GM12875 (cell line): ENCODE data around the gene ERMAP.
A peak's percentile ranks its signal among the peaks of the same experiment; 100 is the strongest.
"Not testable (repeated sequence)": the region's sequence is repeated elsewhere in the genome, so short reads cannot be mapped to it uniquely, and the experiment has no call there.

Source experiments
- H3K4me3 ChIP-seq: one replicate; pipeline ENCODE4 v1.5.1; 2011; ENCODE audit warnings: low read depth, low read length, control low read depth
- CTCF ChIP-seq: IDR thresholded peaks from 2 replicates; pipeline ENCODE4 v1.5.1; 2011; ENCODE audit warnings: low read depth, mild to moderate bottlenecking, control low read depth, inconsistent platforms, low read length, moderate library complexity, borderline replicate concordance; ENCODE audit not compliant: insufficient read depth

Gene ERMAP

GRCh38 chr1:42853116-42853884 is 36.4 kb downstream of the ERMAP start:
- no peak overlapping the region for H3K4me3 ChIP-seq
- TF ChIP-seq CTCF: no peak

- H3K4me3 ChIP-seq: not testable (repeated sequence)
Observed at GRCh38 chr1:42856554-42856953, 39.6 kb downstream of the ERMAP start.

GRCh38 chr1:42859366-42859765 is 42.4 kb downstream of the ERMAP start:
- not testable (repeated sequence) for H3K4me3 ChIP-seq

- peak; percentile 9; the same call in 1 of the 2 replicates for TF ChIP-seq CTCF
- no peak overlapping the region for H3K4me3 ChIP-seq
Observed at GRCh38 chr1:42860339-42861013, 43.6 kb downstream of the ERMAP start.

- no peak for TF ChIP-seq CTCF
- H3K4me3 ChIP-seq: no peak overlapping the region
Observed at GRCh38 chr1:42861014-42861399, 44.1 kb downstream of the ERMAP start.

GRCh38 chr1:42866549-42866948 is 49.6 kb downstream of the ERMAP start:
- H3K4me3 ChIP-seq: no peak overlapping the region
- no peak for TF ChIP-seq CTCF

DNA sequence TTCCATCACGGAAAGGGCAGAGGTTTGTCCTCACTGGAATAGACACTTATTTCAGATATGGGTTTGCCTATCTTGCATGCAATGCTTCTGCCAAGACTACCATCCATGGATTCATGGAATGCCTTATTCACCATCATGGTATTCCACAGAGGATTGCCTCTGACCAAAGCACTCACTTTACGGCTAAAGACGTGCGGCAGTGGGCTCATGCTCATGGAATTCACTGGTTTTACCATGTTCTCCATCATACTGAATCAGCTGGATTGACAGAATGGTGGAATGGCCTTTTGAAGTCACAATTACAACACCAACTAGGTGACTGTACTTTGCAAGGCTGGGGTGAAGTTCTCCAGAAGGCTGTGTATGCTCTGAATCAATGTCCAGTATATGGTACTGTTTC is 51.5 kb downstream of the ERMAP start:
- not testable (repeated sequence) for H3K4me3 ChIP-seq

DNA sequence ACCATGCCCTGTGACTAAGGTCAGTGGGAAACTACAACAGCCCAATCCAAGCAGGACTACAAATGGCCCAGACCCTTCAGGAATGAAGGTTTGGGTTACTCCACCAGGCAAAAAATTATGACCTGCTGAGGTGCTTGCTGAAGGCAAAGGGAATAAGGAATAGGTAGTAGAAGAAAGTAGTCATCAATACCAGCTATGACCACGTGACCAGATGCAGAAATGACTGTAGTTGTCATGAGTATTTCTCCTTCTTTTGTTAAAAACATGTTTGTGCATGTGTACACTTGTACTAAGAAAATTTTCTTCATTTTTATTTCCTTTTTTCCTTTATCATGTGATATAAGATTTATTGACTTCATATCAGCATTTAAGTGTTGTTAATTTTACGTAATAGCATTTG is 52.3 kb downstream of the ERMAP start:
- not testable (repeated sequence) for H3K4me3 ChIP-seq

GRCh38 chr1:42869751-42870150 is 52.8 kb downstream of the ERMAP start:
- H3K4me3 ChIP-seq: not testable (repeated sequence)

DNA sequence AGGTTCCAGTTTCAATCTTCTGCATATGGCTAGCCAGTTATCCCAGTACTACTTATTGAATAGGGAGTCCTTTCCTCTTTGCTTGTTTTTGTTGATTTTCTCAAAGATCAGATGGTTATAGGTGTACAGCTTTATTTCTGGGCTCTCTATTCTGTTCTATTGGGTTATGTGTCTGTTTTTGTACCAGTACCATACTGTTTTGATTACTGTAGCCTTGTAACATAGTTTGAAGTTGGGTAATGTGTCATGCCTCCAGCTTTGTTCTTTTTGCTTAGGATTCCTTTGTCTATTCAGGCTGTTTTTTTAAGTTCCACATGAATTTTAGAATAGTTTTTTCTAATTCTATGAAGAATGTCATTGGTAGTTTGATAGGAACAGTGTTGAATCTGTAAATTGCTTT is 56.2 kb downstream of the ERMAP start:
- H3K4me3 ChIP-seq: not testable (repeated sequence)
